GM12878 (cell line): Measurements from ENCODE around the gene ZNF839.
"Not testable (repeated sequence)": the region's sequence is repeated elsewhere in the genome, so short reads cannot be mapped to it uniquely, and the experiment has no call there.

Source experiments
- GATAD2B ChIP-seq: fragments of 450-650 bp; conservative IDR thresholded peaks from 2 replicates; pipeline ENCODE4 v1.6.1; 2017; ENCODE audit warnings: low read depth, mild to moderate bottlenecking, moderate library complexity
- HDGF ChIP-seq: fragments of 450-650 bp; IDR thresholded peaks from 2 replicates; pipeline ENCODE4 v1.6.1; 2016; ENCODE audit warnings: antibody characterized with exemption
- MYB ChIP-seq: fragments of 150-350 bp; IDR thresholded peaks from 2 replicates; pipeline ENCODE4 v1.6.1; 2014; ENCODE audit warnings: mild to moderate bottlenecking, low read depth, low read length, borderline replicate concordance
- NFIC ChIP-seq: IDR thresholded peaks from 2 replicates; pipeline ENCODE4 v1.6.1; 2012; ENCODE audit warnings: low read depth, mild to moderate bottlenecking, inconsistent platforms, low read length, moderate library complexity
- POLR2A ChIP-seq: IDR thresholded peaks from 2 replicates; pipeline ENCODE4 v1.6.1; 2011; ENCODE audit warnings: low read depth, mild to moderate bottlenecking, low read length
- POLR2AphosphoS5 ChIP-seq: IDR thresholded peaks from 2 replicates; pipeline ENCODE4 v1.6.1; 2011; ENCODE audit warnings: mild to moderate bottlenecking, low read length, inconsistent platforms
- SUZ12 ChIP-seq: fragments of 200-600 bp; sonication (generic); IDR thresholded peaks from one replicate; pipeline ENCODE4 v1.6.1; 2018; ENCODE audit warnings: antibody characterized with exemption, mild to moderate bottlenecking; ENCODE audit not compliant: unreplicated experiment
- ZNF217 ChIP-seq: fragments of 450-650 bp; IDR thresholded peaks from 2 replicates; pipeline ENCODE4 v1.6.1; 2017; ENCODE audit warnings: antibody characterized with exemption, mild to moderate bottlenecking
- ZNF24 ChIP-seq: fragments of 450-650 bp; IDR thresholded peaks from 2 replicates; pipeline ENCODE4 v1.6.1; 2017; ENCODE audit warnings: antibody characterized with exemption, mild to moderate bottlenecking
- ZNF274 ChIP-seq: IDR thresholded peaks from one replicate; pipeline ENCODE4 v1.8.0; 2011; ENCODE audit not compliant: insufficient read length, insufficient read depth
- TF ChIP-seq, protein P1 (sequence below), 3 experiments: IDR thresholded peaks in 2 of 3; conservative IDR thresholded peaks in 1 of 3; 2 replicates each; pipeline ENCODE4 v1.5.1; 2011; ENCODE audit warnings: low read depth in 3 of 3, low read length in 3 of 3, mild to moderate bottlenecking in 3 of 3, control low read depth in 2 of 3, moderate library complexity in 2 of 3, inconsistent platforms in 1 of 3, mixed read lengths in 1 of 3; ENCODE audit not compliant: control insufficient read depth in 2 of 3, insufficient read depth in 1 of 3; ENCODE audit errors: extremely low read depth in 1 of 3
- TF ChIP-seq, protein P2 (sequence below): fragments of 450-650 bp; formaldehyde crosslinking; IDR thresholded peaks from 2 replicates; pipeline ENCODE4 v1.4.0; 2020; ENCODE audit warnings: mild to moderate bottlenecking, moderate library complexity
- TF ChIP-seq, protein P3 (sequence below): IDR thresholded peaks from 2 replicates; pipeline ENCODE4 v1.6.1; 2011; ENCODE audit warnings: borderline replicate concordance, low read depth, mild to moderate bottlenecking, moderate library complexity, mixed read lengths, low read length; ENCODE audit not compliant: insufficient read depth; ENCODE audit errors: extremely low read length

DNA sequence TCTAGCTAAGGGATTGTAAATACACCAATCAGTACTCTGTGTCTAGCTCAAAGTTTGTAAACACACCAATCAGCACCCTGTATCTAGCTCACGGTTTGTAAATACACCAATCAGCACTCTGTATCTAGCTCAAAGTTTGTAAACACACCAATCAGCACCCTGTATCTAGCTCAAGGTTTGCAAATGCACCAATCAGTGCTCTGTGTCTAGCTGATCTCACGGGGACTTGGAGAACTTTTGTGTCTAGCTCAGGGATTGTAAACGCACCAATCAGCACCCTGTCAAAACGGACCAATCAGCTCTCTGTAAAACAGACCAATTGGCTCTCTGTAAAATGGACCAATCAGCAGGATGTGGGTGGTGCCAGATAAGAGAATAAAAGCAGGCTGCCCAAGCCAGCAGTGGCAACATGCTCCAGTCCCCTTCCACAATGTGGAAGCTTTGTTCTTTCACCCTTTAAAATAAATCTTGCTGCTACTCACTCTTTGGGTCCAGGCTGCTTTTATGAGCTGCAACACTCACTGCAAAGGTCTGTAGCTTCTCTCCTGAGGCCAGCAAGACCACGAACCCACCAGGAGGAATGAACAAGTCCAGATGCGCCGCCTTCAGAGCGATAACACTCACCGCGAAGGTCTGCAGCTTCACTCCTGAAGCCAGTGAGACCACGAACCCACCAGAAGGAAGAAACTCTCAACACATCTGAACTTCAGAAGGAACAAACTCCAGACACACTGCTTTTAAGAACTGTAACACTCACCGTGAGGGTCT lies 21.1 kb upstream of the ZNF839 start:
- TF ChIP-seq ZNF274, HDGF, SUZ12, ZNF217, NFIC, MYB, GATAD2B, POLR2A, ZNF24, POLR2AphosphoS5: not testable (repeated sequence)
- TF ChIP-seq, protein P1, sequence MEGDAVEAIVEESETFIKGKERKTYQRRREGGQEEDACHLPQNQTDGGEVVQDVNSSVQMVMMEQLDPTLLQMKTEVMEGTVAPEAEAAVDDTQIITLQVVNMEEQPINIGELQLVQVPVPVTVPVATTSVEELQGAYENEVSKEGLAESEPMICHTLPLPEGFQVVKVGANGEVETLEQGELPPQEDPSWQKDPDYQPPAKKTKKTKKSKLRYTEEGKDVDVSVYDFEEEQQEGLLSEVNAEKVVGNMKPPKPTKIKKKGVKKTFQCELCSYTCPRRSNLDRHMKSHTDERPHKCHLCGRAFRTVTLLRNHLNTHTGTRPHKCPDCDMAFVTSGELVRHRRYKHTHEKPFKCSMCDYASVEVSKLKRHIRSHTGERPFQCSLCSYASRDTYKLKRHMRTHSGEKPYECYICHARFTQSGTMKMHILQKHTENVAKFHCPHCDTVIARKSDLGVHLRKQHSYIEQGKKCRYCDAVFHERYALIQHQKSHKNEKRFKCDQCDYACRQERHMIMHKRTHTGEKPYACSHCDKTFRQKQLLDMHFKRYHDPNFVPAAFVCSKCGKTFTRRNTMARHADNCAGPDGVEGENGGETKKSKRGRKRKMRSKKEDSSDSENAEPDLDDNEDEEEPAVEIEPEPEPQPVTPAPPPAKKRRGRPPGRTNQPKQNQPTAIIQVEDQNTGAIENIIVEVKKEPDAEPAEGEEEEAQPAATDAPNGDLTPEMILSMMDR (IDR thresholded peaks at IDR 0.05 in 2 of 3, conservative IDR thresholded peaks at IDR 0.05 in 1 of 3; ENCODE audit: control insufficient read depth in 2 of 3, extremely low read depth in 1 of 3, insufficient read depth in 1 of 3, low read depth in 3 of 3, low read length in 3 of 3) = not testable (repeated sequence)
- TF ChIP-seq, protein P2, sequence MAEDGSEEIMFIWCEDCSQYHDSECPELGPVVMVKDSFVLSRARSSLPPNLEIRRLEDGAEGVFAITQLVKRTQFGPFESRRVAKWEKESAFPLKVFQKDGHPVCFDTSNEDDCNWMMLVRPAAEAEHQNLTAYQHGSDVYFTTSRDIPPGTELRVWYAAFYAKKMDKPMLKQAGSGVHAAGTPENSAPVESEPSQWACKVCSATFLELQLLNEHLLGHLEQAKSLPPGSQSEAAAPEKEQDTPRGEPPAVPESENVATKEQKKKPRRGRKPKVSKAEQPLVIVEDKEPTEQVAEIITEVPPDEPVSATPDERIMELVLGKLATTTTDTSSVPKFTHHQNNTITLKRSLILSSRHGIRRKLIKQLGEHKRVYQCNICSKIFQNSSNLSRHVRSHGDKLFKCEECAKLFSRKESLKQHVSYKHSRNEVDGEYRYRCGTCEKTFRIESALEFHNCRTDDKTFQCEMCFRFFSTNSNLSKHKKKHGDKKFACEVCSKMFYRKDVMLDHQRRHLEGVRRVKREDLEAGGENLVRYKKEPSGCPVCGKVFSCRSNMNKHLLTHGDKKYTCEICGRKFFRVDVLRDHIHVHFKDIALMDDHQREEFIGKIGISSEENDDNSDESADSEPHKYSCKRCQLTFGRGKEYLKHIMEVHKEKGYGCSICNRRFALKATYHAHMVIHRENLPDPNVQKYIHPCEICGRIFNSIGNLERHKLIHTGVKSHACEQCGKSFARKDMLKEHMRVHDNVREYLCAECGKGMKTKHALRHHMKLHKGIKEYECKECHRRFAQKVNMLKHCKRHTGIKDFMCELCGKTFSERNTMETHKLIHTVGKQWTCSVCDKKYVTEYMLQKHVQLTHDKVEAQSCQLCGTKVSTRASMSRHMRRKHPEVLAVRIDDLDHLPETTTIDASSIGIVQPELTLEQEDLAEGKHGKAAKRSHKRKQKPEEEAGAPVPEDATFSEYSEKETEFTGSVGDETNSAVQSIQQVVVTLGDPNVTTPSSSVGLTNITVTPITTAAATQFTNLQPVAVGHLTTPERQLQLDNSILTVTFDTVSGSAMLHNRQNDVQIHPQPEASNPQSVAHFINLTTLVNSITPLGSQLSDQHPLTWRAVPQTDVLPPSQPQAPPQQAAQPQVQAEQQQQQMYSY = not testable (repeated sequence)
- TF ChIP-seq, protein P3, sequence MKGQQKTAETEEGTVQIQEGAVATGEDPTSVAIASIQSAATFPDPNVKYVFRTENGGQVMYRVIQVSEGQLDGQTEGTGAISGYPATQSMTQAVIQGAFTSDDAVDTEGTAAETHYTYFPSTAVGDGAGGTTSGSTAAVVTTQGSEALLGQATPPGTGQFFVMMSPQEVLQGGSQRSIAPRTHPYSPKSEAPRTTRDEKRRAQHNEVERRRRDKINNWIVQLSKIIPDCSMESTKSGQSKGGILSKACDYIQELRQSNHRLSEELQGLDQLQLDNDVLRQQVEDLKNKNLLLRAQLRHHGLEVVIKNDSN = not testable (repeated sequence)
